Upper lobe of left lung (tissue), 4 donors: ENCODE data around the gene ARHGEF6.

Experiments
- CTCF ChIP-seq, 6 experiments: fragments of 450-650 bp in 4 of 6; fragments of 200-600 bp in 2 of 6; sonication (generic) in 2 of 6; IDR thresholded peaks; one replicate each; pipeline ENCODE4 v1.5.1; 2016 to 2019; ENCODE audit warnings: antibody characterized with exemption in 6 of 6
- EP300 ChIP-seq, 4 donors: sonication (generic); formaldehyde crosslinking; IDR thresholded peaks; one replicate each; pipeline ENCODE4 v1.5.1; 2017; ENCODE audit warnings: antibody characterized with exemption in 4 of 4, control low read depth in 2 of 4
- POLR2A ChIP-seq, 4 donors: fragments of 450-650 bp; IDR thresholded peaks; one replicate each; pipeline ENCODE4 v1.5.1; 2016 to 2017; ENCODE audit warnings: antibody characterized with exemption in 4 of 4, mild to moderate bottlenecking in 2 of 4
- POLR2AphosphoS5 ChIP-seq, 2 donors: sonication (generic); formaldehyde crosslinking; IDR thresholded peaks; one replicate each; pipeline ENCODE4 v1.5.1; 2017; ENCODE audit warnings: antibody characterized with exemption in 2 of 2

- no peak for TF ChIP-seq CTCF (IDR thresholded peaks at IDR 0.05)
- TF ChIP-seq POLR2AphosphoS5 (IDR thresholded peaks at IDR 0.05) = no peak
- no peak for TF ChIP-seq EP300 (IDR thresholded peaks at IDR 0.05)
- TF ChIP-seq POLR2A (IDR thresholded peaks at IDR 0.05) = no peak
Observed at GRCh38 chrX:136692271-136692670, 88.5 kb downstream of the ARHGEF6 start.
